Hematopoietic multipotent progenitor cell treated with erythropoietin and hydrocortisone succinate and interleukin-3 and kit ligand, for 8 days (in vitro differentiated cells): ENCODE measurements around the gene EPHA3.

Experiments
- DNase-seq: peaks from one replicate; pipeline ENCODE4 v3.0.0-alpha.2; 2015

Gene EPHA3

DNA sequence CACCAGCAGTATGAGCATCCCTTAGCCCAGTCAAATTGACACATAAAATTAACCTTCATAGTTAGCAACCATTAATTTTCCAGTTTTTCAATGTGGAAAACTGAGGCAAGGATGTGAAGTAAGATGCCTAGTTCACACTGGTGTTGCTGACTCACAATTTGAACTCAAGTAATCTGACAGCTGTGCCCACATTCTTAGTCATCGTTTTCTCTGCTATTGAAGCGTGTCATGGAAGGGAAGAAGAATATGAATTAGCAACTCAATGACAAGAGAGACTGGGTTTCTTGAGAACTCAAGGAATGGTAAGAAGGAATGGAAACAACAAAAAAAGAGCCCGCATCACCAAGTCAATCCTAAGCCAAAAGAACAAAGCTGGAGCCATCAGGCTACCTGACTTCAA, 261.4 kb downstream of the EPHA3 start:
- no peak for DNase-seq

DNA sequence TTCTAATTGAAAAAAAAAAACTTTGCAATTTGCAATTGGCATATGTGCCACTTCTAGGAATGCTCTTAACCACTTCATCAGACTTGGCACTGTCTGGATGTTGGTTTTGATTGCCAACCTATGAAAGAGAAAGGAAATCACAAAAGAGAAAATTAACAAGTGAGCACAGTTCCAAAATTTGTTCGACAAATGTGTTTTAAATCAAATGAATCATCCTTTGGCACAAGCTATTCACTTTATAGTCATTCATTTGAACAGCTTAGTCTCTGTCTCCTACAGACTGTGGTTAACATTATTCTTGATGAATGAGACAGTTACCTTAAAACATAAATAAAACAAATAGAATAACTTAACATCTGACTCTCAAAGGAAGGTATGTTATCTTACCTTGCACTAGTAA, 265.0 kb downstream of the EPHA3 start:
- DNase-seq: no peak

DNA sequence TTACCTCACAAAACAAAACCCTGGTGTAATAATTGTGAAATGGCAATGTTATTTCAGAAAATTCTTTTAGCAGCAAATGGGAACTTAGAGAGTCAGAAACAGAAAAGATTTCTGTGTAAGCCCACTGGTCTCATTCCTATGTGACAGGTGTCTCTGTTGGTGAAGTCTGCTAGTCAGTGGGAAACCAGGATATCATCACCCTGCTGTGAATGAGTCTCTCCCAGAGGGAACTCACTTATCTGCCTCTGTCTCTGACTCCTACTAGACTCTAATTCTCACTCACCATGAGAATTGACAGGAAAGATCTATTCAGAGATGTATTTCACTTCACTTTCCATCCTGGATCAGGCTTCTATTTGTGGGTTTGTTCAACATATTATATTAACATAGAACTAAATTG, 266.0 kb downstream of the EPHA3 start:
- DNase-seq: no peak

DNA sequence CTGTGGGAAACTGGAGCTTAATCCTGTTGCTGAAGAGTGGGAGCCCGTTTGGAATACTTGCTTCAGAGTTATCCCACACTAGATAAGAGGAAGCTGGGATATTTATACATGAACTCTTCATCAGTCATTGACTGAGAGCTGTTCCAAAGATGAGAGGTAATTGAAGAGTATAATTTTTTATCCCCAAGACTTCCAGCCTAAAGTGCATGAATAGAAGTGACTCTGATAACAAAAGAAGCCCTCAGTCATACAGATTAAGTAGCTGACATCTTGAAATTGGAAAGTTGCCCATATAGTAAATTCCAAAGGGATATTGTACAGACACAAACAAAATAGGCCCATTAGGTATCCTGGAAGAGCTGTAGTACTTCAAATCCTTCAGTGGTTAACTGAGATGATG, 268.0 kb downstream of the EPHA3 start:
- DNase-seq: no peak

DNA sequence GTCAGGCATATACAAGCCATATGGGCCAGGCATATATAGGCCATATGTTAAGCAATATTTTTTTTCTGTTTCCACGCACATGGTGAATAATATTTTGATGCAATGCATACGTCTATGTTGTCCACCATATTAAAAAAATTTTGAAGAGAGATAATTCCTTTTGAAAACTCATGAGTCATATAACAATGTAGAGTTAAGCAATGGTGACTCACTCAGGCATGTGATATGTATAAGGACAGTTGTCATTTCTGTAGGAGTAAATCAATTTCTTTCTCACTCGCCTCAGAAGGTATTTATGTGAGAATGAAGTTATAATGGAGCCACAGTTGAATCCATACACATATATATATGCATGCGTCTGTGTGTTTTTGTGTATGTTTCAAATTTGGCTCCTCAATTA, 272.6 kb downstream of the EPHA3 start:
- no peak for DNase-seq

DNA sequence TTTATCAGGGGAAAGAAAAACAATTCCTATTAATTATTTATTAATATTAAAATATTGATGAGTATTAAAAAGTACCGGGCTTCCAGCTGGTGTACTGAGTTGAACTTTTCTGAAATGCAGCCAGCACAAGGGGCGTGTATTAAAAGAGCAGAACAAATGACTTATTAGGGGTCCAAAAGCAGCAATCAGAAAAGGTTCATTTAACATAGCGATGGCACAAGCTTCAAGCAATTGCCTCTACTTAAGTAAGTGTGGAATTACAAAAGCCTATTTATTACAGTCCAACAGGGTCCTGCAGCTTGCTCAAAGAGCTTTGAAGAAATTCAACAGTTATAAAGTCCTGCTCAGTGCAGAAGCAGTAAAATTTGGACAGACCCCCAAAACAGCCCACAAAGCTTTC, 285.6 kb downstream of the EPHA3 start:
- DNase-seq: no peak

DNA sequence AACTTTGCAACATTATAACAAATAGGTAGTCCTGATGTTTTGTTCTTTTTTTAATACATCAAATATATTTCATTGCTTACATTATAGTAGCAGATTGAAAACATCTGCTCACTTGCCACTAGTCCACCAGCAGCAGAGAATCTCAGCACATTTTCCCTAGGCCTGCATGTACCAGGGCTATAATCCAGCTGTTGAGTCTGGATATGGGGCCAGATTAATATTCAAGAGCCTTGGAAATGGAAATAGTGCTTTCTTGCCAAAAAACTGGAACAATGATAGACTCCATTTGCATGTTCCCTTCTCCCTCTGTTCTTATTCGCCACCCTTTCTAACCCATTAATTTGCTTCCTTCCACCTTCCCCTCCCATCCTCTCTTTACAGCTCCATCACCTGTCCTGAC, 288.0 kb downstream of the EPHA3 start:
- no peak for DNase-seq

DNA sequence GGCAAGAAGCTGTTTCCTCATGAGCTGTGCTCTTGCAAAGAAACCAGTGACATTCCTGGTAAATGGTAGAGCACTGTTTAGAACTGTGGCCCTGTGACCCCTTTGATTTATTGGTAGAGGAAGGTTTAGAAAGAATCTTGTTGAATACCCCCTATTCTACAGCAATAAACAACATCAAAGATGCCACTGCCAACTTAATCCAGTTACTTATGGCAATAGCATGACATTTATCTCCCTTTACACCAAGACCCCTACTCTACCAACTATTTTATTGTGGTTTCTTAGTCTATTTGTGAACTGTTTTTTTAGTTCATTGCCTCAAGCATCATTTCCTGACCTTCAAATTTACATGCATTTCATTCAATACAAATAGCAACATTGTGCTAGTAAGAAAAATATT, 288.6 kb downstream of the EPHA3 start:
- DNase-seq: no peak

DNA sequence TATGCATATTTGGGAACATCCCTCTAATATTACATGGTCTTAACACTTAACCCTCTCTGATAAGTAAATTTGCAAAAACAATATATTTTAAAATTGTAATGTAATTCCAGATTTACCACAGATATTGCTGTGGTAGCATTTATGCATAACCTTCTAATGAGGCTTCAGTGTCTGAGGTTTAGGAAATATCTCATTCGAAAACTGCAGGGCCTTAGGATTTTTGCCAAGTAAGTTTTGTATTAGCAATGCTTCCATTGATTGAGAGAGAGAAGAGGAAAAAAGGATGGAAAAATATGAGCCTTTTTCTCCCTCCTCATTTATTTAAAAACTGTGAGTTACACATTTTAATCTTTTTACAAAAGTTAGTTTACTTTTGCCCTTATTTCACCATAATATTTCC, 294.6 kb downstream of the EPHA3 start:
- DNase-seq: no peak

DNA sequence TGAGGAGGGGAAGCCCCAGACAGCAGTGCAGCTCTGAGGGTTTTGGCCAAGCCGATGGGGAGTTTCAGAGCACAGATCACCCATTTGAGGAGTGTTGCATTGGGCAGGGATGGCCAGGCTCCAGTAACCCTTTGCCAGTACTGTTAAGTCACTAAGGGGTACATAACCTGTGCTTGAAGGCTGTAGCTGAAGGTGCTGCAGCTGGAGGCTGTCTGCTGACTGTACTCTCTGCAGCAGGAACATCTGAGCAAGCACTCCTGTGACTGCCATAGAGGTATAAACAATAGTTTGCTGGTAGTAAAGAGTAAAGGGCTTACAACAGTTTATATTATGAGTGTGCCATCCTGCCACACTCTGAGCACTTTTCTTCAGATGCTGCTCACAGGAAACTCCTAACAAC, 297.8 kb downstream of the EPHA3 start:
- no peak for DNase-seq

DNA sequence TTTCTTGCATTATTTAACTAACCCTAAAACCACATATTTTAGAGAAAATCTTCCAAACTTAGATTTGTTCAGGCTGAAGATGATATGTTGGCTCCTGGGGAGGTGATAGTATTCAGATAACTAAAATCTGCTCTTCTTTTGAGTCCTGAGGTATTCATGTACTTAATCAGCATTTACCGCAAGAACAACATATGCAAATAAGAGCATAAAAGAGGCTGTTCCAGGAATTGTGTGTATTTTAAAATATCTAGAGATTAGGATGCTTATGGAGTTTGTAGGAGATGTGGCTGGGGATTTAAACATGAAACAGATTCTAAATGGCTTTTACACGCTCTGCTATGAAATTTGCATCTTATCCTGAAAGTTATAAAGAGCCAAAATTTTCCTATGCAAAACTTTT, 298.2 kb downstream of the EPHA3 start:
- no peak for DNase-seq

DNA sequence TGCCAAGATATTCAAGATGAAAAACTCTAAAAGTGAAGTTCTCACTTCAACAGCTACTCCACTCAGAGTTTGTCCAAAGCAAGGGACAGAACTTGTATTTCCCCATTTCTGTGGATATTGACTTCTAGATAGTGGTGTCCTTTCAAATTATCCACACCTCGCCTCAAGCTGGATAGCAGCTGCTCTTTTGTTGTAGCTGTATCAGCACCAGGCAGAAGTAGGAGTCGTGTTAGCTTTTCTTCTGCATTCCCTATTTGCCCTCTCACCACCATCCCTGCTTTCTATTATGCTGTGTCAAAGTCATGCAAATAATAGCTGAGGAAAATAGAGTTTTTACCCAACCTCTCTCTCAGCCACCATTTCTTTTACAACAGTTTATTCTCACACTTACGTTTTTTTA, 303.8 kb downstream of the EPHA3 start:
- no peak for DNase-seq

DNA sequence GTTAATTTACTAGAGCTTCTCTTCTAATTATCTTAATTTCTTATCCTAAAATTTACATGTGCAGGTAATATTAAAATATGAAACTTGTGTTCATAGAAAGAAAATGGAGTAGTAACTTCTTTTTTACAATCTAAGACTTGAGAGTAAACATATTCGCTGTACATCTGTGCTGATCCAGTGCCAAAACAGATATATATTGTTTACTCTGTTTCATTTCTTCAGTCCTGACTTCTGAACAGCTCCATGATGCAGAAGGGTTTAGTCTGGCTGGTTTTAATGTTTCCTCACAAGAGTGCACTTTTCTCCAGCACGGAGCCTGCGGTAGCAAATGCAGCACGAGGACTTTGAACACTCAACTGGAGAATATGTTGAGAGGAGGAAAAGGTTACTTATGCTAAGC, 306.8 kb downstream of the EPHA3 start:
- DNase-seq: no peak

DNA sequence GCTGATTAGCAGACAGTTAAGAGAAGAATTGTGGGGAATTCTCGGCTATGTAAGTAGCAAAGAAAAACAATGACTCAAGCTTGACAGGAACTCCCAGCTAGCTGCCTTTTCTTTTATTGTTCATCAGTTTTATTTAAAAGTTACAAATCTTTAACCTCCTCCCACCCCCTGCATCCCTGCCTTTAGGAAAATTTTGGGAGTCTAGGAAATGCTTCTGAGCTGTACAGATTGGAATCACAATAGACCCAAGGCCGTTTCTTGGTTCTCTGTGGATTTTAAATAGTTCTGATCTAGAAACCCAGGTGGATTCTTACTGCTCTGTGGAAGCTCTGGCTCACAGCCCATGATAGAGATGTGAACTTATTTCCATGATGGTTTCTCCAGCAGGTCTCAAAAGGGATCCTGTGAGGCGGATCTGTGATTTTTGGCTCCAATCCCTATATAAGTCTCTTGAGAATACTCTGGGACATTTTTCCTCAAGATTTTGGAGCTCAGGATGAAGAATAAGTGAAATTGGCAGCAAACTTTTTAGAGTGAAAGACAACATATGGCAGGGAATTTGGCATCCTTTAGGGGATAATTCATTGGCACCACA, 312.3 kb downstream of the EPHA3 start:
- DNase-seq: no peak

DNA sequence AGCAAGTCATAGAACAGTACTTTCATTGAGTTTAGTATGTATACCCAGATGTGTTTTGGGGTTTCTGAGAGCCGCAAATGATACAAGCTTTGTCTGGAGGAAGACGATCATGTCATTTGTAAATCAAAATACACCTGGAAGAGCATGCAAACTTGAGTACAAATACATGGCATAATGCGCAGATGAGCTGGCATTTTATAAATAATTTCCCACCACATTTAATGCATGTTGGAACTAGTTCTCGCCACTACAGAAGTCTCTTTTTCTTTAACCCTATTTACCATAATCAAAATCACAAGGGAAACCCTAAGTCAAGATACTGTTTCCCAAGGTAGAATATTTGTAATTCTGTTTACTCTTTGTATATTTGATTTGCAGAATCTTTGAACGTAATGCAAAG, 318.6 kb downstream of the EPHA3 start:
- no peak for DNase-seq

DNA sequence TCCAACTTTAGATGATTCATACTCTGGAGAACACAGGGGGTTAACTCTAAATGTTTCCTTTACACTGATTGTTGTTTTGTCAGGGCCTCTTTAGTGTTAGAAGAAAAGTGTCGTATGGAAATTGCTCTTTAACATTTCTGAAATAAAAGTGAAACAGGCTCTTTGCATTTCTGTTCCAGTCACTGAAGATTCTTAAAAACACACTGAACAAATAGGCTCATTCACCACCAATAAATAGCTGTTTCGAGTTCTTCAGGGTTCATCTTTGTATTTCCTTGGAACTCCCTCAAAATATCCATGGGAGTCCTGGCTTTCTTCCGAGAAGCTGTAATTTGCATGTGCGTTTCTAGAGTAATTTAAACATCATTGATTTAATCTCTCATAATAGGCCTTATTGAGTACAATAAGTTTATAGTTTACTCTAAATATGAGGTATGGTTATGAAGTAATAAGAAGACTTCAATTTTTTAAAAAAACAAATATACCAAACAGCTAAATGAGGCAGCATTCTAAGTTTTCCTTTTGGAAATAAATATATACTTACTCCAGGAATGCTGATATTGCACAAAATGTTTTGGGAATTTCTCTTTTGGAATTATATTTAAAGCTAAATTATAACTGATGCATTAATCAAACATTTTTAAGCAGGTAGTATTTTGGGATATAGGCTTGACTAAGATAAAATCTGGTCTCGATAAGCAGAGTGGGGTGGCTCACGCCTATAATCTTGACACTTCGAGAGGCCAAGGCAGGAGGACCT, 327.4 kb downstream of the EPHA3 start:
- no peak for DNase-seq

DNA sequence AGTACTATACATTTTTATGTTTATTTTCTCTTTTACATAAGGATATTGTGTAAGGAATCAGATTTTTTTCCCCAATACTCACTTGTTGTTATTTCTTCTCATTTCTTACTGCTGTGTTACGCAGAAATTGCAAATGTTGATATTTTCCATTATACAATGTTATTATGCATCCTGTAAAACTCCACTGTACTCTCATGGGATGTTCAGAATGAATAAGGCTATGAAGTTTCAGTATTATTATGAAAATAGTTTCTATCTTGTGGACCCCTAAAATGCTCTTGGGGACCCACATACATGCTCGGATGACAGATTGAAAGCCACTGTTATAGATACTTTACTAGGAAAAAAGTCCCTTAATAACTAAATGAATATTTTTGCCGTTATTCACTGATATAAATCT, 329.4 kb downstream of the EPHA3 start:
- DNase-seq: no peak

DNA sequence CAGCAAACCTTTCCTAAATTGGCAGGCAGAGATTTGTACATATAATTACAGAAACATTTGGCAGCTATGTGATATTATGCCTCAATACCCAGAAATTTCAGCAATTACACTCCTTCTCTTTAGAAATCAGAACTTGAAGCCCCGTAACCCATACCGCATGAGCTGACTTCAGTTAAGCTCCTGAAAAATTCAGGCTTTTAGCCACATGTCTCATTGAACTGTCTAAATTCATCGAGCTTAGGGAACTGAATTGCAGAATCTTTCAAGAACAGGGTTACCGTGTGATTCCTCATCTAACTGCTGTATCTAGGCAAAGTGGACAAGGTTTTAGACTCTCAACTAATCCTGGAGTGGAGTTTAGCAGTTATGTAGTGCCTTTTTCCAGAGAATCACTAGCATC, 333.0 kb downstream of the EPHA3 start:
- no peak for DNase-seq

DNA sequence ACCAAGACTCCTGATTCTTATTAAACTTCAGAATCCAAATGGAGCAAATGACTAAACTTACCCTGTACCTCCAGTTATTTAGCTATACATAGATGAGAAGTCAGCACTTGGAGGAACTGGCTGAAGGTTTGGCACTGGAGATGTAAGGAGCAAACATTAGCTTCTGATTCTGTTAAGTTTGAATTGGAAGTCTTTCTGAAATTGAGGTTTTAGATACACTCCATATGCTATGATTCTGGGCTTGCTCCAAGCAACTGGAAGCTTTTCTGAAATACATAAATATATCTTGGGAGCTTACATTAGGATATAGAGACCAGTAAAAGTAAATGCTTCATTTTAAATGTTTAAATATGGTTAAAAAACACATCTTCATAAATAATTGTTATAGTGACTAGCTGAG, 333.7 kb downstream of the EPHA3 start:
- DNase-seq: no peak

DNA sequence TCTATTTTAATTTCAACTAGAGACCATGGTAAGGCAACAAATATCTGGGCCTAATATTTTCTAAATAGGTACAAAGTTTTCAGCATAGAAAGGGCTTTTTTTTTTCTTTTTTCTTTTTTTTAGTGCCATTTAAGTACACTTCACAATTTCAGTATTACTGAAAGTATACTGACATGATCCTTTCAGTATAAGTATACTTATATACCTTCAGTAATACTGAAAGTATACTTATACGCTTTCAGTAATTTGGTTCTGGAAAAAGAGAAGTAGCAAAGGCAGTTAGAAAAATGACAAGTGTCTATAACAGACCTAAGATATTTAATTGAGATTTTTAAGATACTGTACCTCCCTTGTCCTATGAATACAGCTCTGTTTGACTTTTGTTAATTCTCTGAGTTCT, 339.2 kb downstream of the EPHA3 start:
- DNase-seq: no peak

DNA sequence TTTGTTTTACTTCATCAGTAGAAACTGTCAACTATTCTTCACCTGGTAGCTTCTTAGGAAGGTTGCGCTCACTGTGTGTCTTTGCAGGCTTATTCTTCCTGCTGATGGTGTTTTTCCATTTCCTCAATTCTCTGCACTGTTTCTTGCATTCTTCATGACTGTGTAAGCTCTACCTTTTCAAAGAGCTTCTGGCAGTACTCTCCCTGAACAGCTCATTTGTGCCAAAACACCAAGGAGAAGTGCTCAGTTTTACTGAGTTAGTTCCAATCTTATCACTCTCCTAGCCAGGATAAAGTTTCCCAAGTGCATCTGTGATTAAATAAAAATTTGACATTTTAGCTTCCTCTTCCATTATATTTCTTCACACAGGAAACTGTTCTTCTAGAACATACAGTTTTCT, 339.8 kb downstream of the EPHA3 start:
- DNase-seq: no peak

DNA sequence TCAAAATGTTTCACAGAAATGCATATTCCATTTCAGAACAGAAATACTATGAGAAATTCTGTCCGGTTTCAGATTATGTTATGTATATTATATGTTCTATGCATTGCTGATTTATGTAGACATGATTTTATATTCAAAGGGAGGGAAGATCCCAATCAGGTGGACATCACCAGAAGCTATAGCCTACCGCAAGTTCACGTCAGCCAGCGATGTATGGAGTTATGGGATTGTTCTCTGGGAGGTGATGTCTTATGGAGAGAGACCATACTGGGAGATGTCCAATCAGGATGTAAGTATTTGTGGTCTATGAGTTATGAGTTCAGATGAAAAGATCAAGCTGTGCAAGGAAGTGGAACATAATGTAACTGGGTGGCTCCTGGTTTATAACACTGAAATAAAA, 341.7 kb downstream of the EPHA3 start:
- no peak for DNase-seq

DNA sequence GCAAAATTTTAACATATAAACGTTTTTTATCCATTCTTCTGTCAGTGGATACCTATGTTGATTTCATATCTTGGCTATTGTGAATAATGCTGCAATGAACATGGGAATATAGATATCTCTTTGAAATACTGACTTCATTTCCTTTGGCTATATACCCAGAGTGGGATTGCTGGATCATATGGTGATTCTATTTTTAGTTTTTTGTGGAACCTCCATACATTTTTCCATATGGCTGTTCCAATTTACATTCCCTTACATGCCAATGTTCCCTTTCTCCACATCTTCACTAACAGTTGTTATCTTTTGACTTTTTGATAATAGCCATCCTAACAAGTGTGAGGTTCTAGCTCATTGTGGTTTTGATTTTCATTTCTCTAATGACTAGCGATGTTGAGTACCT, 344.6 kb downstream of the EPHA3 start:
- no peak for DNase-seq

DNA sequence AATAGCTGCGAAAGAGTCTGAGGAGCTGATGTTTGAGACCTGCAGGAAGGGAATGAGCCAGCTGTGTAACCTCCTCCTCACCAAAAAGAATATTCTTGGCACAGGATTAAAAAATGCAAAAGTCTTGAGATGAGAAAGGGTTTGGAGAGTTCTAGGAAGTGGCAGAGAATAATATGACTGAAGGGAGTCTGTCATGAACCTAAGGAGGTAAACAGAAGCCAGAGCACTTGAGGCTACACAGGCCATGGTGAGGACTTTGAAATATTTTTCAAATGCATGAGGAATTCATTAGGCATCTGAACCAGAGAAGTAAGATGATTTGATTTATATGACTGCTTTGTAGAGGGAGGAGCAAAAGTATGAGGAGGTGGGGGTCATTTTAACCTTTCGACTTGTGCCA, 347.8 kb downstream of the EPHA3 start:
- DNase-seq: no peak

DNA sequence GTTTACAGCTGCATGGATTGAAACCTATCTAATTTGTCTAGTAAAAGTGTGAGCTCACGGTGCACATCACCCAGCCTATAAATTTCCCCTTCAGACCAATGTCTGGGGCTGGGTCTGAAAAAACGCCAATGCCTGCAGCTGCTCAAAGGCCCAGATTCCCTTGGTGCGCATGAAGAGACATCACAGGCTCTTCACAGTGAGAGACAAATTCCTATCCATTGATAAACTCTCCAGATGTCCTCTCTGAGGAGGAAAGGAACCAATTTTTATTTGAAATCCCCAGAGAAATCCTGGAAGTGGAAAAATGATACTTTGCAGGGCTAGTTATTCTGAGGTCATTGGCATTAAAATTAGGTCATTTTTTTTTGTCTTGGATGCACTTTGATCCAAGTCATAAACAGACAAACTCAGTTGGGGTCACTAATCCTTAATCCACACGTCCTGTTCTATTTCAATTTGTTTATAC, 360.5 kb downstream of the EPHA3 start:
- DNase-seq: no peak
